Peyer's patch (tissue), 4 donors: ENCODE results near the gene GMPS. TPM values are rescaled to one million over a fixed set of nuclear protein-coding genes. Genes with fewer than 3 reads are reported as not detected.

Experiments used
- DNase-seq, 3 donors: peaks; one replicate each; pipeline ENCODE4 v3.0.0-alpha.2; 2017 to 2019
- H3K27ac ChIP-seq, 4 donors: fragments of 200-600 bp; sonication (generic); one replicate each; pipeline ENCODE4 v1.5.1; 2016 to 2019
- H3K27me3 ChIP-seq, 2 donors: fragments of 200-600 bp; sonication (generic); one replicate each; pipeline ENCODE4 v1.5.1; 2019
- H3K36me3 ChIP-seq, 3 donors: fragments of 200-600 bp; sonication (generic); one replicate each; pipeline ENCODE4 v1.5.1; 2016 to 2019
- H3K4me1 ChIP-seq, 4 donors: fragments of 200-600 bp; sonication (generic); one replicate each; pipeline ENCODE4 v1.5.1; 2016 to 2019
- H3K4me3 ChIP-seq, 4 donors: fragments of 200-600 bp; sonication (generic); 1 replicate in 3 of 4; 2 replicates in 1 of 4; pipeline ENCODE4 v1.5.1; 2016 to 2019; ENCODE audit warnings: mild to moderate bottlenecking in 1 of 4
- H3K9me3 ChIP-seq, 4 donors: fragments of 200-600 bp; sonication (generic); one replicate each; pipeline ENCODE4 v1.5.1; 2016 to 2019; ENCODE audit warnings: mild to moderate bottlenecking in 1 of 4
- POLR2A ChIP-seq, 2 donors: fragments of 450-650 bp; IDR thresholded peaks; one replicate each; pipeline ENCODE4 v1.5.1; 2017; ENCODE audit warnings: antibody characterized with exemption in 2 of 2, mild to moderate bottlenecking in 2 of 2, moderate library complexity in 2 of 2
- total RNA-seq, 4 donors: library from RNA; depleted of rRNA; stranded (reverse); fragments of >200 nt; gene quantifications; one replicate each; pipeline ENCODE4 v1.1.0, GENCODE V29; 2016
- TF ChIP-seq, protein P1 (sequence below), 6 experiments: fragments of 450-650 bp in 4 of 6; fragments of 200-600 bp in 2 of 6; sonication (generic) in 1 of 6; IDR thresholded peaks; one replicate each; pipeline ENCODE4 v1.5.1; 2017 to 2019; ENCODE audit warnings: antibody characterized with exemption in 6 of 6, mild to moderate bottlenecking in 3 of 6, moderate library complexity in 1 of 6

GMPS gene
- total RNA-seq, 4 donors from 2014 or later, result 12.9 to 72.6 (median 22.2) TPM

DNA sequence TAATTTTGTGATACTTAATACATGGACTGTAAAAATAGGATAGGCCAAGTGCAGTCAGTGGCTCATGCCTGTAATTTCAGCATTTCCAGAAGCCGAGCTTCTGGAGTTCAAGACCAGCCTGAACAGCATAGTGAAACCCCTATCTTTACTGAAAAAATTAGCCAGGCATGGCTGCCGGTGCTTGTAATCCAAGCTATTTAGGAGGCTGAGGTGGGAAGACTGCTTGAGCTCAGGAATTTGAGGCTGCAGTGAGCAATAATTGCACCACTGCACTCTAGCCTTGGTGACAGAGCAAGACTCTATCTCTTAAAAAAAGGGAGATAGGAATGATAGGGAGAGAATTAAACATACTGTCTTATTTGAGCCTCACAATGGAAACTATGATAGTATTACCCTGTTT is 51.0 kb downstream of the GMPS start:
- H3K4me3 ChIP-seq, result no peak overlapping the region
- peaks cover 0 to 59% (median 0%) of the 10 kb centered on the region in 3 donors for H3K36me3 ChIP-seq
- no peaks in the 10 kb centered on the region for H3K27me3 ChIP-seq
- no peaks in the 10 kb centered on the region for H3K9me3 ChIP-seq
- no peak for TF ChIP-seq POLR2A (IDR thresholded peaks at IDR 0.05)
- TF ChIP-seq, protein P1, sequence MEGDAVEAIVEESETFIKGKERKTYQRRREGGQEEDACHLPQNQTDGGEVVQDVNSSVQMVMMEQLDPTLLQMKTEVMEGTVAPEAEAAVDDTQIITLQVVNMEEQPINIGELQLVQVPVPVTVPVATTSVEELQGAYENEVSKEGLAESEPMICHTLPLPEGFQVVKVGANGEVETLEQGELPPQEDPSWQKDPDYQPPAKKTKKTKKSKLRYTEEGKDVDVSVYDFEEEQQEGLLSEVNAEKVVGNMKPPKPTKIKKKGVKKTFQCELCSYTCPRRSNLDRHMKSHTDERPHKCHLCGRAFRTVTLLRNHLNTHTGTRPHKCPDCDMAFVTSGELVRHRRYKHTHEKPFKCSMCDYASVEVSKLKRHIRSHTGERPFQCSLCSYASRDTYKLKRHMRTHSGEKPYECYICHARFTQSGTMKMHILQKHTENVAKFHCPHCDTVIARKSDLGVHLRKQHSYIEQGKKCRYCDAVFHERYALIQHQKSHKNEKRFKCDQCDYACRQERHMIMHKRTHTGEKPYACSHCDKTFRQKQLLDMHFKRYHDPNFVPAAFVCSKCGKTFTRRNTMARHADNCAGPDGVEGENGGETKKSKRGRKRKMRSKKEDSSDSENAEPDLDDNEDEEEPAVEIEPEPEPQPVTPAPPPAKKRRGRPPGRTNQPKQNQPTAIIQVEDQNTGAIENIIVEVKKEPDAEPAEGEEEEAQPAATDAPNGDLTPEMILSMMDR (IDR thresholded peaks at IDR 0.05), result no peak
- H3K4me1 ChIP-seq, result no peaks in the 10 kb centered on the region
- H3K27ac ChIP-seq, result no peak overlapping the region
- DNase-seq, result no peak

- peaks cover 0 to 48% (median 0%) of the 10 kb centered on the region in 3 donors for H3K36me3 ChIP-seq
- no peak overlapping the region for H3K27ac ChIP-seq
- H3K9me3 ChIP-seq, result no peaks in the 10 kb centered on the region
- no peaks in the 10 kb centered on the region for H3K4me1 ChIP-seq
- no peak for DNase-seq
- no peaks in the 10 kb centered on the region for H3K27me3 ChIP-seq
- TF ChIP-seq, protein P1 (IDR thresholded peaks at IDR 0.05), result no peak
- no peak for TF ChIP-seq POLR2A (IDR thresholded peaks at IDR 0.05)
- H3K4me3 ChIP-seq, result no peak overlapping the region
Observed at GRCh38 chr3:155934230-155934629, 63.8 kb downstream of the GMPS start.

- Histone ChIP-seq H3K36me3 (peaks cover 0 to 47% (median 0%) of the 10 kb centered on the region in 3 donors), H3K27ac (no peak overlapping the region), H3K27me3 (no peaks in the 10 kb centered on the region), H3K4me3 (no peak overlapping the region), H3K9me3 (no peaks in the 10 kb centered on the region), H3K4me1 (no peaks in the 10 kb centered on the region)
- DNase-seq, result no peak
- TF ChIP-seq, protein P1 (IDR thresholded peaks at IDR 0.05), result no peak
- TF ChIP-seq POLR2A (IDR thresholded peaks at IDR 0.05), result no peak
Observed at GRCh38 chr3:155938409-155938808, 68.0 kb downstream of the GMPS start.

GRCh38 chr3:155941354-155941753 is 70.9 kb downstream of the GMPS start:
- no peaks in the 10 kb centered on the region for H3K9me3 ChIP-seq
- DNase-seq, result no peak
- peaks cover 0 to 21% (median 0%) of the 10 kb centered on the region in 3 donors for H3K36me3 ChIP-seq
- no peaks in the 10 kb centered on the region for H3K4me1 ChIP-seq
- TF ChIP-seq, protein P1 (IDR thresholded peaks at IDR 0.05), result no peak
- TF ChIP-seq POLR2A (IDR thresholded peaks at IDR 0.05), result no peak
- H3K27me3 ChIP-seq, result no peaks in the 10 kb centered on the region
- no peak overlapping the region for H3K4me3 ChIP-seq
- H3K27ac ChIP-seq, result no peak overlapping the region

- no peaks in the 10 kb centered on the region for H3K36me3 ChIP-seq
- no peaks in the 10 kb centered on the region for H3K9me3 ChIP-seq
- H3K27me3 ChIP-seq, result no peaks in the 10 kb centered on the region
- H3K4me3 ChIP-seq, result no peak overlapping the region
- H3K27ac ChIP-seq, result no peak overlapping the region
- no peak for DNase-seq
- H3K4me1 ChIP-seq, result no peaks in the 10 kb centered on the region
- TF ChIP-seq, protein P1 (IDR thresholded peaks at IDR 0.05), result no peak
- no peak for TF ChIP-seq POLR2A (IDR thresholded peaks at IDR 0.05)
Observed at GRCh38 chr3:155944081-155944480, 73.6 kb downstream of the GMPS start.

- no peaks in the 10 kb centered on the region for H3K27me3 ChIP-seq
- H3K27ac ChIP-seq, result no peak overlapping the region
- H3K9me3 ChIP-seq, result no peaks in the 10 kb centered on the region
- no peak for TF ChIP-seq POLR2A (IDR thresholded peaks at IDR 0.05)
- TF ChIP-seq, protein P1 (IDR thresholded peaks at IDR 0.05), result no peak
- no peaks in the 10 kb centered on the region for H3K36me3 ChIP-seq
- DNase-seq, result no peak
- H3K4me1 ChIP-seq, result no peaks in the 10 kb centered on the region
- no peak overlapping the region for H3K4me3 ChIP-seq
Observed at GRCh38 chr3:155946178-155946577, 75.7 kb downstream of the GMPS start.
